Measurements from ENCODE around the gene YJEFN3.
A peak's percentile ranks its signal among the peaks of the same experiment; 100 is the strongest.

The YJEFN3 gene

DNA sequence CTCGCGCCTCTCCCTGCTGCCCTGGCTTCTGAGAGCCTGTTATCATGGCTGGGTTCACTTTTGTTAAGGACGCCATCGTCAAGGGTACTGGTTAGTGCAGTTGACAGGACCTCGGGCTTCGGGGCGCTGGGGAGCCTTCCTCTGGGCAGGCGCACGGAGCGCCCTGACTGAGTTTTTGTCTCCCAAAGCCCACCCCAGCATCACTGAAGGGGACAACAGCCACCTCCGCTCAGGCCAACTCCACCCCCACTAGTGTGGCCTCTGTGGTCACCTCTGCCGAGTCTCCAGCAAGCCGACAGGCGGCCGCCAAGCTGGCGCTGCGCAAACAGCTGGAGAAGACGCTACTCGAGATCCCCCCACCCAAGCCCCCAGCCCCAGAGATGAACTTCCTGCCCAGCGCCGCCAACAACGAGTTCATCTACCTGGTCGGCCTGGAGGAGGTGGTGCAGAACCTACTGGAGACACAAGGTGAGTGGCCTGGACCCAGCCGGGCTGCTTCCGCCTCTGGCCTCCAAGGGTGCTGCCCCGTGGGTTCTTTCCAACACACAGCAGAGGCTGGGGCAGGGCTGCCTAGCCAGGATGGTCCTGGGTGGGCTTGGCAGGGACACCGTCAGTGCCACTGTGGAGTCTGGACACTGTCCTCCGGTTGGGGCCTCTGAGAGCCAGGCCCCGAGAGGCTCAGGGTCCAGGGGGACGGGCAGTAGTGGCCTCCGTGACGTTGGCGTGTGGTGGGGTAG is 30.3 kb upstream of the YJEFN3 start:
- DNase-seq: no peak

GRCh38 chr19:19499272-19499995 is 29.3 kb upstream of the YJEFN3 start:
- no peak for DNase-seq

DNA sequence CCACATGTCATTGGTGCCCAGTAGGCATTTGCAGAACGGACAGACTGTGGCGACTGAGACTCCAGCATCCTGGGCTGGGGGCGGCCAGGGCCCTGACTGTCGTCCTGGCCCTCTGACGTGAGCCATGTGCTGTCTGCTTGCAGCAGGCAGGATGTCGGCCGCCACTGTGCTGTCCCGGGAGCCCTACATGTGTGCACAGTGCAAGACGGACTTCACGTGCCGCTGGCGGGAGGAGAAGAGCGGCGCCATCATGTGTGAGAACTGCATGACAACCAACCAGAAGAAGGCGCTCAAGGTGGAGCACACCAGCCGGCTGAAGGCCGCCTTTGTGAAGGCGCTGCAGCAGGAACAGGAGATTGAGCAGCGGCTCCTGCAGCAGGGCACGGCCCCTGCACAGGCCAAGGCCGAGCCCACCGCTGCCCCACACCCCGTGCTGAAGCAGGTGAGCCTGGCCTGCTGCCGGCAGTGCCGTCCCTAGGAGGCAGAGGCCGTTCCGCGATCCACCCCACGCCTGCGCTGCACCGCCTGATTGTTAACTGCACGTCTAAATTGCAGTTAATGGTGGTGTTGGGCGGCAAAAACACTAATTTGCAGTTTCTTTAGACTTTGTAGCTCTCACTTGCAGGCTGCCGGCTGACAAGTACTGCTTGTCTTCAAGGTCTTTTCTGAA is 27.6 kb upstream of the YJEFN3 start:
- DNase-seq: no peak

DNA sequence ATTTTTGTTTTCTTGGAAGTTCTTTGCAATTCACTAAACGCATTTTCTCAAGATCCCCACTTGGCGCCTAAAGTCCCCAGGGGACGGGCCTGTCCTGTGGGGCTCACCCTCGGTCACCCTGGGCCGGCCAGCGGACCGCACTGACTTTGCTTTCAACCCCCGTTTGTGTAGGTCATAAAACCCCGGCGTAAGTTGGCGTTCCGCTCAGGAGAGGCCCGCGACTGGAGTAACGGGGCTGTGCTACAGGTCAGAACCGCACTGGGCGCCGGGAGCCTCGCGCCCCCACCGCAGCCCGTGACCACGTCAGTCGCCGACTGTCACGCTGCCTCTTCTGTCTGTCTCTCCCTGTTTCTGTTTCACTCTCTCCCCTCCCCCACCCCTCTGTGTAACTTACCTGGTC is 26.9 kb upstream of the YJEFN3 start:
- no peak for DNase-seq

GRCh38 chr19:19502281-19502680 is 26.4 kb upstream of the YJEFN3 start:
- no peak for DNase-seq

GRCh38 chr19:19502808-19503602 is 25.7 kb upstream of the YJEFN3 start:
- no peak for DNase-seq

DNA sequence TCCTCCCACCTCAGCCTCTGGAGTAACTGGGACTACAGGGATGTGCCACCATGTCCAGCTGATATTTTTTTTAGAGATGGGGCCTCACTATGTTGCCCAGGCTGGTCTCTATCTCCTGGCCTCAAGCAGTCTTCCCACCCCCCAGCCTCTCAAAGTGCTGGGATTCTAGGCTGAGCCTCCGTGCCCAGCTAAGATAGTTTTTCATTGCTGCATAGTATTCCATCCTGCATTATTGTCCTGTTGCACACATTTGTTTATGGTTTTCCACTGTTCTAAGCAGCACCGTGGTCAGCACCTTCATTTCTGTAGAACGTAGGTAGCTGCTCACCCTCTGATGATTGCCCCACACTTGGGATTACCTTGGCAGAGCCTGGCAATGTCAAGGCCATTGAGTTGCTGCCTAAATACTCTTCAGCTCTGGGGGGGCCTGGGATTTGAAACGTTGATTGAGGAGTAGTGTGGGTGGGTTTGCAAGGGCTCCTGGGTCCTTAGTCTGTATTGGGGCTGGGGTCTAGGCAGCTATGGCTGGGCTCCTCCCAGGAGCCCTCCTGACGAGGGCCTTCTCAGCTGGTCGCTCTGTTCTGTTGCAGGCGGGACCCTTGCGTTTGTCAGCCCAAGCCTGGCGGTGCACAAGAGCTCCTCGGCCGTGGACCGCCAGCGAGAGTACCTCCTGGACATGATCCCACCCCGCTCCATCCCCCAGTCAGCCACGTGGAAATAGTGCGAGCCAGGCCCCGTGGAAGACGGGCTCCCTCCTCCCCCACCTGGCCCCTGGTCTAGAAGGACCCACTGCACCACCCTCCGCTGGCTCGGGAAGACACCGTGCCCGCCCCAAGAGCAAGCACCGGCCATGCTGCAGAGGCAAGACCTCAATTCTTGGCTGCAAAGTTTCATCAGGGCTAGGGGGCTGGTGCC is 23.7 kb upstream of the YJEFN3 start:
- DNase-seq: no peak

DNA sequence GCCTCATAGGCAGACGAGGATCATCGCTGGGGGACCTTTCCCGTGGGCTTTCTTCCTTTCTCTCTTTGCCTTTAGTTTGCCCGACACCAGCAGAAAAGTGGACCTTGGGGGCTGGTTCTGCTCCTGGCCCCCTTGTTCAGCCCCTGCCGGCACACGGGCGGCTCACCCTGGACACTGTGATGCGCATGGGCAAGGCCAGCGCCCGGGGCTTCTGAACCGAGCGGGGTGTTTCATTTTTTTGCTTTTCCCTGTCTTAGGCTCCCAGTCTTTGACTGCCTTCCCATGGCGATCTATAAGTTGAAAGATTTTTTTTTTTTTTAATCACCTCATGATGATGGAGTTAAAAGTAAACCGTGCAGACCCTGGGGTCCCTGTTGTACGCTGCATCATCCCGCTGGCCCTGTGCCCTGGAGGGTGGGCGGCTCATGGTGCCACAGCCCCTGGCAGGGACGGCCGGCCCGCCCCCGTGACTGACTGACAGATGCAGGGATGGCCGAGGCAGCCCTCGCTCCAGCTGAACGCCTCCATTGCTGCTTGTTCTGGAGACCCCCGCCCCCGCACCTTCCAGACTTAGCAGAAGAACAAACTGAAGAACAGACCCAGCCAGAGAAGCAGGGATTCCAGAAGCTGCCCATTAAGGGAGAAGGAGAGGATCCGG is 22.9 kb upstream of the YJEFN3 start:
- DNase-seq: no peak

DNA sequence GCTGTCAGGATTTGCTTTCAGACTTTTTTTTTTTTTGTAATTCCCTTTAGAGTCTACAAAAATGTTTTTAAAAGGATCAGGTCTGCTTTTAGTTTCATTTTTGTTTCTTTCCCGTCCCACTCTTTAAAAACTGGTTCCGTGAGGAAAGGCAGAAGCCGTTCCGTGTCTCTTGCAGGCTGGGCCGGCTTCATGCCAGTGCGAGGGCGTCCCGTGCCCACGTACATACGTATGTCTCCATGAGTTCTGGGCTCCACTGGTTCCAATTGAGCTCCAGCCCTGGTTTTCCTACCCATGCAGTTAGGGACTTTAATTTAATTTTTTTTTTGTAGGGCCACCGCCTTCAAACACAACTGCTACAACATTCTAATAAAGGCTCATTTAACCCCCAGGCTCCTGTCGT is 22.1 kb upstream of the YJEFN3 start:
- no peak for DNase-seq

DNA sequence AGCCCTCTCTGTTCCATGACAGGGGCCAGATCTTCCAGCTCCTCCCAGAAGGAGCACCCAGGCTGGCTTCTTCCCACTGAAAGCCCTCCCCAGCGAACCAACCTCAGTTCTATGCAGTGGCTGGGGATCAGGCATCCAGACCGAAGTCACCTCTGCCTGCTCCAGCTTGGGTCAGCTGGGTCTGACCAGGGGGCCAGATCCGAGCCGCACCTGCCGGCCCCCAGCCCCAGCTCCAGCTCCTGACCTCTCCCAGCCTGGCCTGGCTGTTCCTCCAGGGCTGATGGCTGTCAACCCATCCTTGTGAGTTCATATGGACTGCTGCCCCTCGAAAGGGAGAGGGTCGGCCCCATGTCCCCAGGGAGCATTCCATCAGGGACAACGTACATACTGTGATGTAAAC is 21.4 kb upstream of the YJEFN3 start:
- no peak for DNase-seq

GRCh38 chr19:19508217-19508616 is 20.5 kb upstream of the YJEFN3 start:
- DNase-seq: no peak

DNA sequence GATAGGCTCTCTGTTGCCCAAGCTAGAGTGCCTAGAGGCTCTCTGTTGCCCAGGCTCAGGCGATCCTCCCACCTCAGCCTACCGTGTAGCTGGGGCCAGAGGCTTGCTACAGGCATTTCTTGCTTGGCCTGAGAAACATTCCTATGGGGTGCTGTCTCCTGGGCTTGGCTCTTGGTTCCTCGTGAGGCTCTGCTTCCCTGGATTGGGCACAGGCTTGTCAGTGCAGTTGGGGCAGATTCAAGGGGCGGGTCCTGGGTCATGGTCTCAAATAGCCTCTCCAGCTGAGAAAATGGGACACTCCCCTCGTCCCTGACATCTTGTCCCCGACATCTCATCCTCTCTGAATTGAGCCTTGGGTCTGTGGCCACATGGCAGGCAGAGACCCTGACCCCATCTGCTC is 18.3 kb upstream of the YJEFN3 start:
- DNase-seq: no peak

DNA sequence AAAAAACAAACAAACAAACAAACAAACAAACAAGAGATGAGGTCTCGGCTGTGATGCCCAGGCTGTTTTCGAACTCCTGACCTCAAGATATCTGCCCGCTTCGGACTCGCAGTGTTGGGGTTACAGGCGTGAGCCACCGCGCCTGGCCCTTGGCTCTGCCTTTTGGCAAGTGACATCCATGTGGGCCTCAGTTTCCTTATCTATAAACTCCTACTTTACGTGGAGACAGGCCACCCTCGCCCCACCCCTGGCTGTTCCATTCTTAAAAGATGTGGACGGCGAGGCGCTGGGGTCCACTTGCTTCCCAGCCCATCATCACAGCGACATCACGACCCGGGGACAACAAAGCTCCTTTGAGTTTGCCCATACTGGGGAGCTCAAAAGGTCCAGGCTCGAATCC is 15.0 kb upstream of the YJEFN3 start:
- no peak for DNase-seq

DNA sequence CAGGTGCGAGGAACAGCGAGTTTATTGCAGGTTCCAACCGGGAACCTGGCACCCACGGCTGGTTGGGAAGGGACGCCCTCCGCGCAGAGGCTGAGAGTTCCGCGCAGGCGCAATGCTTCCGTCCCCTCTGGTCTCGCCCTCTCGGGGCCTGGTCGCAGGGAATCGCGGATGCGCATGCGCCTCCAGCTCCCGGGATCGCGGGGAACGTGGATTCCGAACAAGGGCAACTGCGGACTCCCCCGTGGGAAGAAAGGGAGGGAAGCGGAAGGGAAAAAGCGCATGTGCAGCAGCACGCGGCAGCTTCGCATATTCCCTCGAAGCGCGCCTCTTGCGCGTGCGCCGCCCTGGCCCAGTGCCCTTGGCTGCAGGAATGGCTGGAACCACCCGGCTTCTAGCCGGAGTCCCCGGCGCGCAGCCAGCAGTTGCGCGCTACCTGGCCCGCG is 14.5 kb upstream of the YJEFN3 start:
- DNase-seq: no peak

- no peak for DNase-seq
Measured at GRCh38 chr19:19514881-19515641, 13.7 kb upstream of the YJEFN3 start, which contains the start of gene TSSK6. Gene TSSK6 (minus strand): TSS chr19:19515548. CDS start chr19:19515427, 121 bp downstream.

DNA sequence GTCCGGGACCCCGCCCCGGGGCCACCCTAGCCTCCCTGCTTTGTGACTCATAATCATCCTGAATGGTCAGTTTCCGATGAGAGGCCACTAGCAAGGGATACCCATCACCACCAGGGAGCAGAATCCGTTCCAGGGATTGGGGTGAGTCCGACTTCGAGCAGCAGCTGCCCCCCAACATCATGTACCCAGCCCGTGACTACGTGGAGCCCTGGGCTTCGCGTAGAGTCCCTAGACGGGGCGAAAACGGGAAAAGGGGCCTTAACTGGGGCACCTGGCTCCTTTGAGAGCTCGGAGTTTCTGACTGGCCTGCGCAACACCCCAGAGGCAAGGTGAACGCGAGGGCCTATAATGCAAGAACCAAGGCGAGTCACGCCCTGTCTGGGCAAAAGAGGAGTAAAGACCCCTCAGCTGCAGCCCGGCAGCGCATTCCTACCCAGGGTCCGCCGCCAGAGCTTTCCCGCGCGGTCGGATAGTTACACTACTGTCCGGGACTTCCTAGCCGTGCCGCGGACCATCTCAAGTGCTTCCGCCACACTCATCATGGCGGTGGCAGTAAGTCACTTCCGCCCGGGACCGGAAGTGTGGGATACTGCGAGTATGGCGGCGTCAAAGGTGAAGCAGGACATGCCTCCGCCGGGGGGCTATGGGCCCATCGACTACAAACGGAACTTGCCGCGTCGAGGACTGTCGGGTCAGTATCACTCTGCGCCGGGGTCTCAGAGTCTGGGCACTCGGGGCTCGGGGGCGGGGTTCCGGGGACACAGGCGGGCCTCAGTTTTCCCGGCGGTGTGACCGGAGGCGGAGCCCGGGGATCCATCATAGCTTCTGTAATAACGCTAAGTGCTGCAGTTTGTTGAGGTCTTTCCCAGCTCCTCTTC is 12.8 kb upstream of the YJEFN3 start, which contains the start of gene NDUFA13:
TSS of gene NDUFA13 (plus strand) at position 584 of the 878 bp plus-strand sequence. CDS start at position 598, 14 bp downstream.
- DNase-seq: peak; percentile 59

DNA sequence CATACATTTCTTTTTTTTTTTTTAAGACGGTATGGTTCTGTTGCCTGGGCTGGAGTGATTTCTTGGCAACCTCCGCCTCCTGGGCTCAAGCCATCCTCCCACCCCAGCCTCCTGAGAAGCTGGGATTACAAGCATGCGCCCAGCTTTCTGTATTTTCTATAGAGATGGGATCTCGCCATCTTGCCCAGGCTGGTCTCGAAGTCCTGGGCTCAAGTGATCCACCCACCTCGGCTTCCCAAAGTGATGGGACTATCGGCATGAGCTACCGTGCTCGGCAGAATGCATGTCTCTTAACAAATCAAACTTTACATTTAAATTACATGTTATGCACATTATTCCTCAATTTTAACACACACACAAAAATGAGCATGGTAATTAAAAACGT is 11.5 kb upstream of the YJEFN3 start:
- no peak for DNase-seq

- no peak for DNase-seq
Measured at GRCh38 chr19:19520989-19521388, 7.7 kb upstream of the YJEFN3 start.

DNA sequence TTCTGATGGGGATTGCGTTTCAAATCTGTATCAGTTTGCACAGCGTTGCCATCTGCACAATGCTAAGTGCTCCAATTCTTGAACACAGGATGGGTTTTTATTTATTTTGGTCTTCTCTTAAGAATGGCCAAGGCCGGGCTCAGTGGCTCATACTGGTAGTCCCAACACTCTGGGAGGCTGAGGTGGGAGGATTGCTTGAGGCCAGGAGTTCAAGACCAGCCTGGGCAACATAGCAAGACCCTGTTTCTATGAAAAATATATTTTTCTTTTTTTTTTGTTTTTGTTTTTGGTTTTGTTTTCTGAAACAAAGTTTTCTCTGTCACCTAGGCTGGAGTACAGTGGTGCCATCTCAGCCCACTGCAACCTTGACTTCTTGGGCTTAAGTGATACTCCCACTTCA is 5.5 kb upstream of the YJEFN3 start:
- no peak for DNase-seq
